Nephron (organoid): ENCODE data around the gene GGN.

Experiments used
- H3K27ac Mint-ChIP-seq, 3 experiments: 2 replicates each; pipeline ENCODE4 v1.8.0; 2020; ENCODE audit warnings: mixed read lengths in 3 of 3, mild to moderate bottlenecking in 2 of 3, moderate library complexity in 1 of 3
- H3K27me3 Mint-ChIP-seq: 2 replicates; pipeline ENCODE4 v1.8.0; 2021; ENCODE audit warnings: low read depth, mild to moderate bottlenecking, moderate library complexity, mixed read lengths
- H3K36me3 Mint-ChIP-seq: 2 replicates; pipeline ENCODE4 v1.8.0; 2020; ENCODE audit warnings: low read depth, mixed read lengths
- H3K4me1 Mint-ChIP-seq: 2 replicates; pipeline ENCODE4 v1.8.0; 2020; ENCODE audit warnings: mixed read lengths
- H3K4me3 Mint-ChIP-seq, 3 experiments: 2 replicates each; pipeline ENCODE4 v1.8.0; 2020; ENCODE audit warnings: mild to moderate bottlenecking in 3 of 3, mixed read lengths in 3 of 3, moderate library complexity in 2 of 3
- H3K9me3 Mint-ChIP-seq: 2 replicates; pipeline ENCODE4 v1.8.0; 2020; ENCODE audit warnings: mixed read lengths
- TF ChIP-seq, protein P1 (sequence below), 3 experiments: fragments of 200-600 bp; sonication (generic); IDR thresholded peaks; one replicate each; pipeline ENCODE4 v1.5.0; 2021; ENCODE audit warnings: antibody characterized with exemption in 3 of 3; ENCODE audit not compliant: unreplicated experiment in 3 of 3

GGN gene

DNA sequence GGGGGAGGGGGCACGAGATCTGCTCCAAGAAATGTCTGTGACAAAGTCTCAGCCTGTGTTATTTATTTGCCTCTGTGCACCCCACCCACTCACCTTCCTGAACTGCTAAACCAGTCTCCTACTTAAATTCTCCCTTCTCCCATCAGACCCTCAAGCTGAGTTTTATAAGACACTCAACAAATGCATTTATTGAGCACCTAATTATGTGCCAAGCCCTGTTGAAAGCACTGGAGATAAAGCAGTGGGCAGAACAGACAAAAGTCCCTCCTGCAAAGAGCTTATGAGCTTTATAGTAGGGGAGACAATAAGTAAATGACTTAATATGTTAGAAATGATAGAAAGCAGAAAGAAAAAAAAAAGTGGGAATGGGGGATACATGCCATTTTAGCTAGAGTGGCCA is 11.7 kb upstream of the GGN start:
- peaks cover 18% of the 10 kb centered on the region for H3K36me3 Mint-ChIP-seq
- no peaks in the 10 kb centered on the region for H3K4me1 Mint-ChIP-seq
- peaks cover 20% of the 10 kb centered on the region for H3K27me3 Mint-ChIP-seq
- no peak overlapping the region for H3K27ac Mint-ChIP-seq
- peaks cover 6% of the 10 kb centered on the region for H3K9me3 Mint-ChIP-seq
- TF ChIP-seq, protein P1, sequence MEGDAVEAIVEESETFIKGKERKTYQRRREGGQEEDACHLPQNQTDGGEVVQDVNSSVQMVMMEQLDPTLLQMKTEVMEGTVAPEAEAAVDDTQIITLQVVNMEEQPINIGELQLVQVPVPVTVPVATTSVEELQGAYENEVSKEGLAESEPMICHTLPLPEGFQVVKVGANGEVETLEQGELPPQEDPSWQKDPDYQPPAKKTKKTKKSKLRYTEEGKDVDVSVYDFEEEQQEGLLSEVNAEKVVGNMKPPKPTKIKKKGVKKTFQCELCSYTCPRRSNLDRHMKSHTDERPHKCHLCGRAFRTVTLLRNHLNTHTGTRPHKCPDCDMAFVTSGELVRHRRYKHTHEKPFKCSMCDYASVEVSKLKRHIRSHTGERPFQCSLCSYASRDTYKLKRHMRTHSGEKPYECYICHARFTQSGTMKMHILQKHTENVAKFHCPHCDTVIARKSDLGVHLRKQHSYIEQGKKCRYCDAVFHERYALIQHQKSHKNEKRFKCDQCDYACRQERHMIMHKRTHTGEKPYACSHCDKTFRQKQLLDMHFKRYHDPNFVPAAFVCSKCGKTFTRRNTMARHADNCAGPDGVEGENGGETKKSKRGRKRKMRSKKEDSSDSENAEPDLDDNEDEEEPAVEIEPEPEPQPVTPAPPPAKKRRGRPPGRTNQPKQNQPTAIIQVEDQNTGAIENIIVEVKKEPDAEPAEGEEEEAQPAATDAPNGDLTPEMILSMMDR (IDR thresholded peaks at IDR 0.05; ENCODE audit: unreplicated experiment in 3 of 3): no peak
- H3K4me3 Mint-ChIP-seq: no peak overlapping the region

DNA sequence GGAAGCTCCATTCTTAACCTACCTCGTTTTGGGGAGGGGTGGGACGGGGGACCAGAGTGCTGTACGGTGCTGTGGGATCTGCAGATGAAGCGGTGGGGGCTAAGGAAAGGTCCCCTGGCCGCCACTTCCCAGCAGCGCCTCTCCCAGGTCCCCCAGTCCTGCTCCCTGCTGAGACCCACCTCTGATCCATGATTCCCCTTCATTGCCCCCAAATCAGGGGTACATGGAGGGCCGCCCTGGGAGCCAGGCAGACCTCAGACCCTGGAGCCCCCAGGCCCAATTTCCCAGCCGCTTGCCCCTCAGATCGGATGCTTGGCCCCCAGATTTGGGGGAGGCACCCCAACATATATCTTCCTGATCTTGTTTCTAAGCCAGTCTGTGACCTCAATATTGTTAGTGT is 11.2 kb upstream of the GGN start:
- Mint-ChIP-seq H3K36me3 (peaks cover 21% of the 10 kb centered on the region), H3K27me3 (peaks cover 20% of the 10 kb centered on the region), H3K4me1 (no peaks in the 10 kb centered on the region), H3K27ac (no peak overlapping the region), H3K4me3 (no peak overlapping the region), H3K9me3 (peaks cover 7% of the 10 kb centered on the region)
- TF ChIP-seq, protein P1 (IDR thresholded peaks at IDR 0.05; ENCODE audit: unreplicated experiment in 3 of 3): no peak

DNA sequence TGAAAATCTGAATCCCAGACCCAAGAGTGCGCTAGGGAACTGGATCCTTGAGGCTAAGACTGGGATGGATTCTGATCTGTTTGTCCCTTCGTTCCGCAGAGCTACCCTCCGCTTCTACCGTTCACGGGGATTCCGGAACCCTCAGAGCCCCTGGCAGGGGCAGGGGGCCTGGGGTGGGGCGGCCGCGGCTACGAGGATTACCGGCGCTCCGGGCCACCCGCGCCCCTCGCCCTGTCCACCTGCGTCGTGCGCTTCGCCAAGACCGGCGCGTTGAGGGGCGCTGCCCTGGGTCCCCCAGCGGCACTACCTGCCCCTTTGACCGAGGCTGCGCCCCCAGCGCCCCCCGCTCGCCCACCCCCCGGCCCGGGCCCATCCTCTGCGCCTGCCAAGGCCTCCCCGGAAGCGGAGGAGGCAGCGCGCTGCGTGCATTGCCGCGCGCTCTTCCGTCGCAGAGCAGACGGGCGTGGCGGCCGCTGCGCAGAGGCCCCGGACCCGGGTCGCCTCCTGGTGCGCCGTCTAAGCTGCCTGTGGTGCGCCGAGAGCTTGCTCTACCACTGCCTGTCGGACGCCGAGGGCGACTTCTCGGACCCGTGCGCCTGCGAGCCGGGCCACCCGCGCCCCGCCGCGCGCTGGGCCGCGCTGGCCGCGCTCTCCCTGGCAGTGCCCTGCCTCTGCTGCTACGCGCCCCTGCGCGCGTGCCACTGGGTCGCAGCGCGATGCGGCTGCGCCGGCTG is 7.7 kb upstream of the GGN start:
- Mint-ChIP-seq H3K36me3 (peaks cover 27% of the 10 kb centered on the region), H3K4me1 (no peaks in the 10 kb centered on the region), H3K4me3 (no peak overlapping the region), H3K27ac (no peak overlapping the region), H3K27me3 (peaks cover 24% of the 10 kb centered on the region), H3K9me3 (peaks cover 10% of the 10 kb centered on the region)
- TF ChIP-seq, protein P1 (IDR thresholded peaks at IDR 0.05; ENCODE audit: unreplicated experiment in 3 of 3): no peak

DNA sequence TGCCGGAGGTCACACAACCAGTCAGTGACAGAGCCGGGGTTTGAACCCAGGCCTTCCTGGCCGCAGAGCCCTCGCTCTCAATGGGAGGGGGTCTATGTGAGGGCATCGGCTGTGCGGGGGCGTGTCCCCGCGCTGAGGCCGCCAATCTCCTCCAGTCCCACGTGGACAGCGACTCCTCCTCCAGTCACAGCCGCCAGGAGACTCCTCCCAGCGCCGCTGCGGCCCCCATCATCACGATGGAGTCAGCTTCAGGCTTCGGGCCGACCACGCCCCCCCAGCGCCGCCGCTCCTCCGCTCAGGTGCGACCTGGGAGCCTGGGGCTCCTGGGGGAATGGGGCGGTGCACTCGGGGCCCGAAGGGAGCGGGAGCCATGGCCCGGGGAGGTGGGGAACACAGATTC is 6.7 kb upstream of the GGN start:
- H3K4me3 Mint-ChIP-seq: no peak overlapping the region
- peaks cover 27% of the 10 kb centered on the region for H3K36me3 Mint-ChIP-seq
- H3K27me3 Mint-ChIP-seq: peaks cover 29% of the 10 kb centered on the region
- no peak overlapping the region for H3K27ac Mint-ChIP-seq
- TF ChIP-seq, protein P1 (IDR thresholded peaks at IDR 0.05; ENCODE audit: unreplicated experiment in 3 of 3): no peak
- peaks cover 3% of the 10 kb centered on the region for H3K4me1 Mint-ChIP-seq
- H3K9me3 Mint-ChIP-seq: peaks cover 10% of the 10 kb centered on the region

DNA sequence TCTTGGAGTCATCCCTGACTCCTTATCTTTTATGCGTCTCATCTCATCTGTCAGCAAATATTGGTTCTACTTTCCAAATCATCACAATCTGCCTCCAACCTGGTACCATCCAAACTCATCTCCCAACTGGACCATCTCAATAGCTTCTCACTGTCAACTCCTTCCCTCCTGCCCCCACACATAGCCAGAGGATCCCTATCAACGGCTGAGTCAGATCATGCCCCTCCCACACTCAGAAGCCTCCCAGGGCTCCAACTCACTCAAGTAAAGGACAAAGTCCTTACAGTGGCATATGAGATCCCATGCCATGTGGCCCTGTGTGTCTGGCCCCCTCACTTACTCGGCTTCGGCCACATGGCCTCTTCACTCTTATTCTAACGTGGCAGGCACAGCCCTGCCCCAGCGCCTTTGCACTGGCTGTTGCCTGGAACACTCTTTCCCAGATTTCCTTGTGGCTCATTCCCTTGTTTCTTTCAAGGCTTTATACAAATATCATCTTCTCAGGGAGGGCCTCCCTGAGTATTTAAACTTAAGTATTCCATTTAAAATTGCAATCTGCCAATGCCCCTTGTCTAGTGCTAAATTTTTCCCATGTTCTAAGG is 5.0 kb upstream of the GGN start:
- peak overlapping the region in 1 of 3 experiments; percentile 41 for H3K4me3 Mint-ChIP-seq
- peaks cover 11% of the 10 kb centered on the region for H3K4me1 Mint-ChIP-seq
- peaks cover 27% of the 10 kb centered on the region for H3K36me3 Mint-ChIP-seq
- TF ChIP-seq, protein P1 (IDR thresholded peaks at IDR 0.05; ENCODE audit: unreplicated experiment in 3 of 3): no peak
- peaks cover 10% of the 10 kb centered on the region for H3K9me3 Mint-ChIP-seq
- peaks cover 33% of the 10 kb centered on the region for H3K27me3 Mint-ChIP-seq
- H3K27ac Mint-ChIP-seq: no peak overlapping the region
